IMR-90 (cell line): Measurements from ENCODE around the gene NECTIN2. TPM values are rescaled to one million over a fixed set of nuclear protein-coding genes. Genes with fewer than 3 reads are reported as not detected.

ENCODE experiments used
- ATAC-seq: fragments of 200-7000 bp; cut with Tn5 transposase; 2 replicates; pipeline ENCODE4 v1.9.1; 2020; ENCODE audit warnings: low read depth, mild to moderate bottlenecking, moderate library complexity
- BruUV-seq: library from RNA; stranded (reverse); fragments of 400-500 nt; replicated peaks from 2 replicates; lab custom pipeline; 2021; lab: Mats Ljungman, UMichigan
- CTCF ChIA-PET: fragments of 300-600 bp; formaldehyde crosslinking; extraction: SDS; loops from one replicate; lab custom pipeline; 2021; ENCODE audit warnings: antibody characterized with exemption; lab: Yijun Ruan, JAX
- POLR2A ChIA-PET: fragments of 300-600 bp; sonication (Branson Sonifier 250); formaldehyde crosslinking; loops from one replicate; lab custom pipeline; 2022; ENCODE audit warnings: antibody characterized with exemption; ENCODE audit not compliant: unreplicated experiment; lab: Charles Lee
- DNase-seq: peaks from one replicate; pipeline ENCODE4 v3.0.0; 2013
- H2AFZ ChIP-seq: replicated peaks from 2 replicates; pipeline ENCODE3; 2013; ENCODE audit warnings: low read length, mild to moderate bottlenecking; ENCODE audit not compliant: poor library complexity
- H2AK5ac ChIP-seq: 2 replicates; pipeline ENCODE4 v1.6.1; 2013; ENCODE audit warnings: low read depth, low read length, inconsistent platforms
- H2AK9ac ChIP-seq: replicated peaks from 2 replicates; pipeline ENCODE3; 2013; ENCODE audit warnings: mild to moderate bottlenecking, low read depth, low read length, moderate library complexity; ENCODE audit not compliant: poor library complexity
- H2BK120ac ChIP-seq: 2 replicates; pipeline ENCODE4 v1.6.1; 2013; ENCODE audit warnings: low read depth, low read length, inconsistent platforms
- H2BK15ac ChIP-seq: 3 replicates; pipeline ENCODE4 v1.6.1; 2013; ENCODE audit warnings: low read depth, low read length, inconsistent platforms
- H2BK20ac ChIP-seq: 2 replicates; pipeline ENCODE4 v1.6.1; 2013; ENCODE audit warnings: low read depth, mild to moderate bottlenecking, inconsistent platforms, low read length, moderate library complexity
- H2BK5ac ChIP-seq: 2 replicates; pipeline ENCODE4 v1.6.1; 2013; ENCODE audit warnings: mild to moderate bottlenecking, low read depth, low read length, inconsistent platforms; ENCODE audit not compliant: poor library complexity, severe bottlenecking
- H3K14ac ChIP-seq: replicated peaks from 2 replicates; pipeline ENCODE4 v1.6.1; 2013; ENCODE audit warnings: low read depth, low read length, inconsistent platforms
- H3K18ac ChIP-seq: 2 replicates; pipeline ENCODE4 v1.6.1; 2013; ENCODE audit warnings: low read depth, low read length, control low read depth
- H3K23ac ChIP-seq: 2 replicates; pipeline ENCODE4 v1.6.1; 2013; ENCODE audit warnings: low read depth, low read length, inconsistent platforms
- H3K27ac ChIP-seq: 2 replicates; pipeline ENCODE4 v1.5.1; 2013; ENCODE audit warnings: mild to moderate bottlenecking, control low read depth, low read length; ENCODE audit not compliant: insufficient read depth
- H3K27me3 ChIP-seq: 2 replicates; pipeline ENCODE4 v1.6.1; 2013; ENCODE audit warnings: low read length; ENCODE audit not compliant: control insufficient read depth, insufficient read depth
- H3K36me3 ChIP-seq: 2 replicates; pipeline ENCODE4 v1.6.1; 2013; ENCODE audit warnings: low read length, mixed read lengths; ENCODE audit not compliant: control insufficient read depth, insufficient read depth
- H3K4ac ChIP-seq: 2 replicates; pipeline ENCODE4 v1.6.1; 2013; ENCODE audit warnings: low read depth, low read length, inconsistent platforms
- H3K4me1 ChIP-seq: 2 replicates; pipeline ENCODE4 v1.6.1; 2013; ENCODE audit warnings: low read length, mixed read lengths; ENCODE audit not compliant: control insufficient read depth, insufficient read depth
- H3K4me2 ChIP-seq: 2 replicates; pipeline ENCODE4 v1.6.1; 2013; ENCODE audit warnings: low read depth, mild to moderate bottlenecking, control low read depth, low read length, moderate library complexity
- H3K4me3 ChIP-seq: 2 replicates; pipeline ENCODE4 v1.5.1; 2013; ENCODE audit warnings: low read depth, mild to moderate bottlenecking, control low read depth, low read length, moderate library complexity; ENCODE audit not compliant: insufficient read depth
- H3K56ac ChIP-seq: 2 replicates; pipeline ENCODE4 v1.6.1; 2013; ENCODE audit warnings: low read length, inconsistent platforms; ENCODE audit not compliant: insufficient read depth; ENCODE audit errors: extremely low read depth
- H3K79me1 ChIP-seq, 2 experiments: 2 replicates each; pipeline ENCODE4 v1.6.1; 2013; ENCODE audit warnings: low read length in 2 of 2, inconsistent platforms in 1 of 2, low read depth in 1 of 2
- H3K9ac ChIP-seq: 2 replicates; pipeline ENCODE4 v1.6.1; 2013; ENCODE audit warnings: low read depth, low read length, control low read depth
- H3K9me1 ChIP-seq: 2 replicates; pipeline ENCODE4 v1.6.1; 2013; ENCODE audit warnings: low read length, inconsistent platforms; ENCODE audit not compliant: insufficient read depth
- H3K9me3 ChIP-seq: 2 replicates; pipeline ENCODE4 v1.6.1; 2013; ENCODE audit warnings: low read length; ENCODE audit not compliant: control insufficient read depth, insufficient read depth
- H4K20me1 ChIP-seq: 2 replicates; pipeline ENCODE4 v1.6.1; 2013; ENCODE audit warnings: low read length, inconsistent platforms; ENCODE audit not compliant: insufficient read depth
- H4K5ac ChIP-seq: 2 replicates; pipeline ENCODE4 v1.6.1; 2013; ENCODE audit warnings: mild to moderate bottlenecking, low read depth, low read length, control low read depth
- H4K8ac ChIP-seq, 2 experiments: 2 replicates each; pipeline ENCODE4 v1.6.1; 2013; ENCODE audit warnings: low read depth in 2 of 2, low read length in 2 of 2, control low read depth in 1 of 2, inconsistent platforms in 1 of 2
- H4K91ac ChIP-seq: 2 replicates; pipeline ENCODE4 v1.6.1; 2013; ENCODE audit warnings: low read depth, low read length, inconsistent platforms; ENCODE audit not compliant: insufficient read depth
- BHLHE40 ChIP-seq: fragments of 150-350 bp; IDR thresholded peaks from 2 replicates; pipeline ENCODE4 v1.6.1; 2016; ENCODE audit warnings: mild to moderate bottlenecking, low read depth, low read length
- CEBPB ChIP-seq: IDR thresholded peaks from 2 replicates; pipeline ENCODE4 v1.6.1; 2012; ENCODE audit warnings: low read depth, low read length, improper control_type of control experiment
- CHD1 ChIP-seq: IDR thresholded peaks from 2 replicates; pipeline ENCODE4 v1.6.1; 2012; ENCODE audit warnings: low read depth, low read length, improper control_type of control experiment
- CTCF ChIP-seq: conservative IDR thresholded peaks from 2 replicates; pipeline ENCODE4 v1.5.1; 2012; ENCODE audit warnings: mild to moderate bottlenecking, low read depth, low read length, improper control_type of control experiment
- ELK1 ChIP-seq: fragments of 150-350 bp; IDR thresholded peaks from 2 replicates; pipeline ENCODE4 v1.6.1; 2016; ENCODE audit warnings: low read depth, mild to moderate bottlenecking, low read length, moderate library complexity, borderline replicate concordance
- FOS ChIP-seq: fragments of 150-350 bp; IDR thresholded peaks from 2 replicates; pipeline ENCODE4 v1.6.1; 2016; ENCODE audit warnings: low read depth, low read length
- MAFK ChIP-seq: IDR thresholded peaks from 2 replicates; pipeline ENCODE4 v1.6.1; 2012; ENCODE audit warnings: low read depth, low read length, improper control_type of control experiment
- MAZ ChIP-seq: IDR thresholded peaks from 2 replicates; pipeline ENCODE4 v1.6.1; 2012; ENCODE audit warnings: low read depth, mild to moderate bottlenecking, low read length, improper control_type of control experiment, moderate library complexity, borderline replicate concordance
- MXI1 ChIP-seq: IDR thresholded peaks from 2 replicates; pipeline ENCODE4 v1.6.1; 2012; ENCODE audit warnings: low read depth, mild to moderate bottlenecking, low read length, moderate library complexity, borderline replicate concordance
- NFE2L2 ChIP-seq: fragments of 150-350 bp; IDR thresholded peaks from 2 replicates; pipeline ENCODE4 v1.6.1; 2016; ENCODE audit warnings: low read depth, mild to moderate bottlenecking, low read length
- POLR2A ChIP-seq: IDR thresholded peaks from 2 replicates; pipeline ENCODE4 v1.6.1; 2012; ENCODE audit warnings: mild to moderate bottlenecking, low read depth, low read length
- RAD21 ChIP-seq: IDR thresholded peaks from 2 replicates; pipeline ENCODE4 v1.6.1; 2012; ENCODE audit warnings: low read length, improper control_type of control experiment
- RCOR1 ChIP-seq: IDR thresholded peaks from 2 replicates; pipeline ENCODE4 v1.6.1; 2012; ENCODE audit warnings: mild to moderate bottlenecking, low read length, improper control_type of control experiment; ENCODE audit not compliant: insufficient replicate concordance
- RFX5 ChIP-seq: IDR thresholded peaks from 2 replicates; pipeline ENCODE4 v1.8.0; 2012; ENCODE audit warnings: low read depth, mild to moderate bottlenecking, low read length, moderate library complexity
- SMC3 ChIP-seq: fragments of 150-350 bp; IDR thresholded peaks from 2 replicates; pipeline ENCODE4 v1.6.1; 2016; ENCODE audit warnings: low read depth, mild to moderate bottlenecking, antibody characterized with exemption, low read length, moderate library complexity
- USF2 ChIP-seq: fragments of 150-350 bp; IDR thresholded peaks from 2 replicates; pipeline ENCODE4 v1.6.1; 2017; ENCODE audit warnings: mild to moderate bottlenecking, antibody characterized with exemption, low read length, low read depth
- WGBS, 2 experiments: methylation state at CpG; one replicate each; pipeline versions ENCODE4 v1.1.5 to v1.1.7; 2013; ENCODE audit warnings: missing lambda C conversion rate in 2 of 2; ENCODE audit not compliant: insufficient read length in 1 of 2; ENCODE audit errors: extremely low coverage in 2 of 2; 5-methylcytosine and 5-hydroxymethylcytosine counted together
- dilution Hi-C: fragments of 300-500 bp; cut with HindIII; formaldehyde crosslinking; loops from one replicate; pipeline ENCODE4 v1.14.3; 2018; ENCODE audit warnings: low sequenced_read_pairs; ENCODE audit not compliant: unreplicated experiment
- in situ Hi-C: fragments of 300-500 bp; cut with MboI; formaldehyde crosslinking; loops from 3 replicates; pipeline ENCODE4 v1.14.3; 2019; ENCODE audit warnings: low sequenced_read_pairs, inconsistent platforms, mixed read lengths
- intact Hi-C: fragments of 100-400 bp; cut with micrococcal nuclease; formaldehyde crosslinking; loops from 2 replicates; pipeline ENCODE4 v1.10.0; 2022
- polyA plus RNA-seq, 3 experiments: library from polyadenylated mRNA; depleted of rRNA; stranded (reverse); fragments of >200 nt; gene quantifications; 2 replicates each; pipeline ENCODE4 v1.2.3, GENCODE V29; 2012; ENCODE audit warnings: low replicate concordance in 1 of 3
- total RNA-seq: library from RNA; depleted of rRNA; stranded (reverse); fragments of >200 nt; gene quantifications from 2 replicates; pipeline ENCODE4 v1.2.3, GENCODE V29; 2012

Gene NECTIN2
- total and polyA plus RNA-seq, 2 of the 4 experiments (the other 2 are of a cell fraction): 77.8 to 170 TPM

- Histone ChIP-seq H4K20me1 (no peaks in the 10 kb centered on the region), H2AK9ac (no peak overlapping the region), H3K4ac (no peak overlapping the region), H3K9me1 (peaks cover 11% of the 10 kb centered on the region), H3K9ac (no peak overlapping the region), H3K27me3 (no peaks in the 10 kb centered on the region), H2BK20ac (no peak overlapping the region), H2BK5ac (no peak overlapping the region), H3K4me2 (no peak overlapping the region), H3K79me1 (peaks cover 8 to 21% of the 10 kb centered on the region in 2 experiments; a peak in 3 of 4 replicates), H3K27ac (no peak overlapping the region), H3K4me3 (no peak overlapping the region), H2AK5ac (no peak overlapping the region), H4K8ac (no peak overlapping the region), H3K4me1 (0 out of 2 replicates have a peak, but pooled peaks cover 1% of the 10 kb centered on the region), H2BK15ac (no peak overlapping the region), H3K14ac (no peak overlapping the region), H3K9me3 (no peaks in the 10 kb centered on the region), H4K91ac (no peak overlapping the region), H3K36me3 (peaks cover 34% of the 10 kb centered on the region), H2BK120ac (no peak overlapping the region), H3K18ac (no peak overlapping the region), H3K56ac (no peak overlapping the region), H4K5ac (no peak overlapping the region), H3K23ac (no peak overlapping the region), H2AFZ (no peak overlapping the region)
- BruUV-seq: no TSS peak
- 92% methylated on average over 4 of the region's 6 CpGs; no CpG with 5 or more reads in 1 of the 2 experiments for WGBS, 2 experiments
- in situ Hi-C loops (no loop called here), dilution Hi-C loops (no loop called here), intact Hi-C loops (no loop called here)
- CTCF ChIA-PET: no interaction called here
- TF ChIP-seq MAZ: no peak
- no peak for TF ChIP-seq MXI1
- no peak for TF ChIP-seq CTCF
- TF ChIP-seq ELK1: no peak
- TF ChIP-seq MAFK: no peak
- TF ChIP-seq POLR2A: no peak
- no peak for TF ChIP-seq RCOR1
- no peak for TF ChIP-seq CHD1
- no peak for TF ChIP-seq RAD21
- TF ChIP-seq RFX5: no peak
- TF ChIP-seq BHLHE40: no peak
- TF ChIP-seq SMC3: no peak
- no peak for TF ChIP-seq USF2
- TF ChIP-seq FOS: no peak
- TF ChIP-seq CEBPB: no peak
- no peak for TF ChIP-seq NFE2L2
- ATAC-seq (no peak), DNase-seq (no peak)
- POLR2A ChIA-PET: no interaction called here
Measured at GRCh38 chr19:44886141-44886540, 40.0 kb downstream of the NECTIN2 start.
